ENCODE measurements around the gene SHC4. TPM values are rescaled to one million over a fixed set of nuclear protein-coding genes. Genes with fewer than 3 reads are reported as not detected.

SHC4 gene
- total and polyA plus RNA-seq, 2 of the 8 experiments (the other 6 are each of a cell fraction or from before 2014, with no cell fraction given) = 0.15 to 0.30 TPM

DNA sequence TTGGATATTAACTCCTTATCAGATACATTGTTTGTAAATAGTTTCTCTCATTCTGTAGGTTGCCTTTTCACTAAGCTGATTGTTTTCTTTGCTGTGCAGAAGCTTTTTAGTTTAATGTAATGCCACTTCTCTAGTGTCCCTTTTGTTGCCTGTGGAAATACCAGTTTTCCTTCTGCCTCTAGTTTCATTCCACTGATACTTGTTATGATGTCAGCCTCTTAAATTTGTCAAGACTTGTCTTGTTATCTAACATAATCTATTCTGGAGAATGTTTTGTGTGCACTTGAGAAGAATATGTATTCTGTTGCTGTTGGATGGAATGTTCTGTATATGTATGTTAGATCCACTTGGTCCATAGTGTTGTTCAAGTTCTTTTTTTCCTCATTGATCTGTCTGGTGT, 134.8 kb downstream of the SHC4 start (continued):
- TF ChIP-seq SIX5 (IDR thresholded peaks at IDR 0.05; ENCODE audit: low read depth, low read length) = no peak
- TF ChIP-seq GTF2F1 (IDR thresholded peaks at IDR 0.05; ENCODE audit: borderline replicate concordance, low read depth, low read length) = no peak
- TF ChIP-seq RNF2 (IDR thresholded peaks at IDR 0.05; ENCODE audit: borderline replicate concordance, low read depth, low read length, missing control alignments, poor library complexity, severe bottlenecking) = no peak
